ENCODE results near the gene ADGRL1.

DNA sequence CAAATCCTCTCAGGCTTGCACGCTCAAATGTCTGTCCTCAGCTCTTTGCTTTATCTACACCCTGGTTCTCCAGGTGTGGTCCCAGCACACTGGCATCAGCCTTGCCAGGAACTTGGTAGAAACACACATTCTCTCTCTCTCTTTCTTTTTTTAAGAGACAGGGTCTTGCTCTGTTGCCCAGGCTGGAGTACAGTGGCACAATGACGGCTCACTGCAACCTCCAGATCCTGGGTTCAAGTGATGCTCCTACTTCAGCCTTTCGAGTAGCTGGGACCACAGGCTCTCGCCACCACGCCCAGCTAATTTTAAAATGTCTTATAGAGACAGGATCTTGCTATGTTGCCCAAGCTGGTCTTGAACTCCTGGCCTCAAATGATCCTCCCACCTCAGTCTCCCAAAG lies 20.8 kb downstream of the ADGRL1 start:
- TF ChIP-seq, protein P1, sequence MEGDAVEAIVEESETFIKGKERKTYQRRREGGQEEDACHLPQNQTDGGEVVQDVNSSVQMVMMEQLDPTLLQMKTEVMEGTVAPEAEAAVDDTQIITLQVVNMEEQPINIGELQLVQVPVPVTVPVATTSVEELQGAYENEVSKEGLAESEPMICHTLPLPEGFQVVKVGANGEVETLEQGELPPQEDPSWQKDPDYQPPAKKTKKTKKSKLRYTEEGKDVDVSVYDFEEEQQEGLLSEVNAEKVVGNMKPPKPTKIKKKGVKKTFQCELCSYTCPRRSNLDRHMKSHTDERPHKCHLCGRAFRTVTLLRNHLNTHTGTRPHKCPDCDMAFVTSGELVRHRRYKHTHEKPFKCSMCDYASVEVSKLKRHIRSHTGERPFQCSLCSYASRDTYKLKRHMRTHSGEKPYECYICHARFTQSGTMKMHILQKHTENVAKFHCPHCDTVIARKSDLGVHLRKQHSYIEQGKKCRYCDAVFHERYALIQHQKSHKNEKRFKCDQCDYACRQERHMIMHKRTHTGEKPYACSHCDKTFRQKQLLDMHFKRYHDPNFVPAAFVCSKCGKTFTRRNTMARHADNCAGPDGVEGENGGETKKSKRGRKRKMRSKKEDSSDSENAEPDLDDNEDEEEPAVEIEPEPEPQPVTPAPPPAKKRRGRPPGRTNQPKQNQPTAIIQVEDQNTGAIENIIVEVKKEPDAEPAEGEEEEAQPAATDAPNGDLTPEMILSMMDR (IDR thresholded peaks at IDR 0.05): no peak
- no peak for TF ChIP-seq POLR2A (IDR thresholded peaks at IDR 0.05)

Data from breast epithelium (tissue), 3 donors.